ENCODE data around the gene PWWP2B. TPM values are rescaled to one million over a fixed set of nuclear protein-coding genes. Genes with fewer than 3 reads are reported as not detected.

PWWP2B gene
- total RNA-seq, 1 experiment from 2014 or later: 12.2 TPM

GRCh38 chr10:132432176-132432540 lies 35.2 kb downstream of the PWWP2B start:
- Mint-ChIP-seq H3K27me3 (ENCODE audit: low read depth) (no peaks in the 10 kb centered on the region), H3K36me3 (no peaks in the 10 kb centered on the region), H3K4me1 (no peaks in the 10 kb centered on the region), H3K9me3 (no peaks in the 10 kb centered on the region), H3K4me3 (no peak overlapping the region), H3K27ac (no peak overlapping the region)
- TF ChIP-seq GABPB1 (CRISPR knock-in tag; IDR thresholded peaks at IDR 0.05) (no peak), NFYB (CRISPR knock-in tag; conservative IDR thresholded peaks at IDR 0.05; ENCODE audit: low read depth) (no peak), ZNF671 (CRISPR knock-in tag; IDR thresholded peaks at IDR 0.05) (no peak), FOXK1 (CRISPR knock-in tag; IDR thresholded peaks at IDR 0.05) (no peak)
- POLR2A ChIA-PET: no interaction called here
- ATAC-seq: no peak
- no peak for DNase-seq (ENCODE audit: low spot score)
- CTCF ChIA-PET: interaction anchor here (0.6 to 1.1 kb wide), 2 partner anchors 26 to 40 kb away, joined by 3 to 4 read pairs; no protein-coding TSS in a partner anchor

GRCh38 chr10:132433671-132434340 lies 36.8 kb downstream of the PWWP2B start:
- no peaks in the 10 kb centered on the region for H3K4me1 Mint-ChIP-seq
- no peak overlapping the region for H3K4me3 Mint-ChIP-seq
- TF ChIP-seq ARID4B (CRISPR knock-in tag; IDR thresholded peaks at IDR 0.05; ENCODE audit: borderline replicate concordance) (no peak), ZNF121 (CRISPR knock-in tag; IDR thresholded peaks at IDR 0.05) (no peak), GTF2I (CRISPR knock-in tag; conservative IDR thresholded peaks at IDR 0.05) (no peak), FOXJ3 (CRISPR knock-in tag; IDR thresholded peaks at IDR 0.05; ENCODE audit: borderline replicate concordance) (no peak), RELA (CRISPR knock-in tag; IDR thresholded peaks at IDR 0.05; ENCODE audit: borderline replicate concordance) (no peak), ZNF671 (CRISPR knock-in tag; IDR thresholded peaks at IDR 0.05) (no peak), MLX (CRISPR knock-in tag; IDR thresholded peaks at IDR 0.05) (no peak), IRF1 (CRISPR knock-in tag; IDR thresholded peaks at IDR 0.05) (no peak), NFYB (CRISPR knock-in tag; conservative IDR thresholded peaks at IDR 0.05; ENCODE audit: low read depth) (no peak), ZNF317 (CRISPR knock-in tag; IDR thresholded peaks at IDR 0.05; ENCODE audit: borderline replicate concordance, low read depth) (no peak), RORB (CRISPR knock-in tag; IDR thresholded peaks at IDR 0.05) (no peak)
- DNase-seq (ENCODE audit: low spot score): no peak
- no peaks in the 10 kb centered on the region for H3K9me3 Mint-ChIP-seq
- H3K36me3 Mint-ChIP-seq: no peaks in the 10 kb centered on the region
- CTCF ChIA-PET: interaction anchor here (1.1 to 1.2 kb wide), 3 partner anchors 20 to 36 kb away, joined by 3 read pairs; partner anchors contain the start of gene PWWP2B
- H3K27me3 Mint-ChIP-seq (ENCODE audit: low read depth): no peaks in the 10 kb centered on the region
- no peak overlapping the region for H3K27ac Mint-ChIP-seq
- POLR2A ChIA-PET: no interaction called here
- ATAC-seq: no peak

- ChIA-PET POLR2A (no interaction called here), CTCF (interaction anchor here (1.1 kb wide), 1 partner anchor 37 kb away, joined by 3 read pairs; the partner anchor contains the start of gene PWWP2B)
- Mint-ChIP-seq H3K9me3 (peaks cover under 1% of the 10 kb centered on the region; the same call in 1 of the 2 replicates), H3K27ac (no peak overlapping the region), H3K4me1 (no peaks in the 10 kb centered on the region), H3K4me3 (no peak overlapping the region), H3K27me3 (ENCODE audit: low read depth) (no peaks in the 10 kb centered on the region), H3K36me3 (no peaks in the 10 kb centered on the region)
- TF ChIP-seq TEAD4 (CRISPR knock-in tag; IDR thresholded peaks at IDR 0.05) (no peak), ZNF512 (CRISPR knock-in tag; IDR thresholded peaks at IDR 0.05; ENCODE audit: borderline replicate concordance) (no peak), ZNF425 (CRISPR knock-in tag; conservative IDR thresholded peaks at IDR 0.05) (no peak), ZNF219 (CRISPR knock-in tag; IDR thresholded peaks at IDR 0.05; ENCODE audit: borderline replicate concordance) (no peak), ZNF396 (CRISPR knock-in tag; IDR thresholded peaks at IDR 0.05; ENCODE audit: borderline replicate concordance) (no peak), HMGA2 (CRISPR knock-in tag; IDR thresholded peaks at IDR 0.05) (no peak), NR3C1 (CRISPR knock-in tag; conservative IDR thresholded peaks at IDR 0.05; ENCODE audit: low read depth) (no peak)
- ATAC-seq: no peak; the same call in 1 of the 2 replicates
- no peak for DNase-seq (ENCODE audit: low spot score)
Measured at GRCh38 chr10:132434405-132435005, 37.5 kb downstream of the PWWP2B start.

Data from WTC11 (cell line).